T-cell (primary cell): ENCODE measurements around the gene LAMA3. TPM values are rescaled to one million over a fixed set of nuclear protein-coding genes. Genes with fewer than 3 reads are reported as not detected.

ENCODE experiments used
- ATAC-seq, 4 experiments: fragments of 200-7000 bp in 3 of 4; fragments of 150-1000 bp in 1 of 4; cut with Tn5 transposase; replicated peaks in 1 of 4; 1 replicate in 3 of 4; 2 replicates in 1 of 4; pipeline ENCODE4 v1.10.0; 2021; ENCODE audit warnings: moderate library complexity in 3 of 4, mild to moderate bottlenecking in 2 of 4, moderate number of reproducible peaks in 1 of 4
- CTCF ChIA-PET, 2 donors: fragments of 300-600 bp; sonication (Branson Sonifier 250); formaldehyde crosslinking; loops; one replicate each; lab custom pipeline; 2022; ENCODE audit warnings: antibody characterized with exemption in 2 of 2; lab: Charles Lee
- POLR2A ChIA-PET, 2 donors: fragments of 300-600 bp; sonication (Branson Sonifier 250); formaldehyde crosslinking; loops; one replicate each; lab custom pipeline; 2022; ENCODE audit warnings: antibody characterized with exemption in 2 of 2; lab: Charles Lee
- DNase-seq, 35 experiments: peaks; one replicate each; pipeline versions ENCODE4 v3.0.0 to v3.0.0-alpha.2; 2013 to 2023
- H3K27ac ChIP-seq: one replicate; pipeline ENCODE4 v1.5.1; 2013; ENCODE audit warnings: low read length
- H3K27me3 ChIP-seq, 2 experiments: replicated peaks in 1 of 2; 1 replicate in 1 of 2; 2 replicates in 1 of 2; pipeline versions ENCODE4 v1.6.1 to v1.7.0; 2013; ENCODE audit warnings: low read length in 1 of 2, mixed read lengths in 1 of 2; ENCODE audit not compliant: control insufficient read depth in 2 of 2, insufficient read depth in 2 of 2; ENCODE audit errors: extremely low read depth in 1 of 2
- H3K36me3 ChIP-seq, 2 donors: 1 replicate in 1 of 2; 2 replicates in 1 of 2; pipeline versions ENCODE4 v1.6.1 to v1.7.0; 2013; ENCODE audit warnings: low read length in 1 of 2; ENCODE audit not compliant: control insufficient read depth in 2 of 2, insufficient read depth in 1 of 2; ENCODE audit errors: extremely low read depth in 1 of 2
- H3K4me1 ChIP-seq, 2 experiments: 1 replicate in 1 of 2; 2 replicates in 1 of 2; pipeline versions ENCODE4 v1.6.1 to v1.7.0; 2013; ENCODE audit warnings: low read length in 2 of 2, mixed read lengths in 1 of 2; ENCODE audit not compliant: insufficient read depth in 2 of 2, control insufficient read depth in 1 of 2; ENCODE audit errors: extremely low read depth in 1 of 2
- H3K4me3 ChIP-seq, 2 donors: 1 replicate in 1 of 2; 2 replicates in 1 of 2; pipeline versions ENCODE4 v1.5.1 to v1.7.0; 2013; ENCODE audit warnings: mild to moderate bottlenecking in 2 of 2, low read length in 1 of 2, moderate library complexity in 1 of 2; ENCODE audit not compliant: control insufficient read depth in 1 of 2; ENCODE audit errors: extremely low read depth in 1 of 2
- H3K9me3 ChIP-seq: 2 replicates; pipeline ENCODE4 v1.7.0; 2013
- H3K27ac Mint-ChIP-seq, 2 donors: one replicate each; pipeline ENCODE4 v1.8.0; 2020 to 2021; ENCODE audit warnings: mild to moderate bottlenecking in 2 of 2, mixed read lengths in 2 of 2
- H3K27me3 Mint-ChIP-seq, 2 donors: one replicate each; pipeline ENCODE4 v1.8.0; 2021 to 2022; ENCODE audit warnings: mixed read lengths in 2 of 2
- H3K36me3 Mint-ChIP-seq: one replicate; pipeline ENCODE4 v1.8.0; 2021; ENCODE audit warnings: mixed read lengths
- H3K4me1 Mint-ChIP-seq, 3 donors: one replicate each; pipeline ENCODE4 v1.8.0; 2020 to 2022; ENCODE audit warnings: mixed read lengths in 3 of 3, mild to moderate bottlenecking in 1 of 3
- H3K4me3 Mint-ChIP-seq, 3 donors: one replicate each; pipeline ENCODE4 v1.8.0; 2020 to 2022; ENCODE audit warnings: mild to moderate bottlenecking in 3 of 3, mixed read lengths in 3 of 3, moderate library complexity in 3 of 3
- H3K9me3 Mint-ChIP-seq, 3 donors: one replicate each; pipeline ENCODE4 v1.8.0; 2020 to 2022; ENCODE audit warnings: mixed read lengths in 3 of 3
- WGBS: methylation state at CpG from one replicate; pipeline ENCODE4 v1.1.5; 2013; ENCODE audit warnings: missing lambda C conversion rate; ENCODE audit not compliant: insufficient coverage; 5-methylcytosine and 5-hydroxymethylcytosine counted together
- total RNA-seq, 35 experiments: library from RNA in 6 of 35; stranded (reverse) in 6 of 35; fragments of 120-200 nt in 1 of 35; gene quantifications; one replicate each; pipeline versions ENCODE4 v1.2.1 to v1.2.4 and lab custom pipeline; 2013 to 2026

LAMA3 gene
- total RNA-seq, 5 donors from 2014 or later (not counting 1 experiment from before 2014, with no cell fraction given) = 0.20 to 0.44 (median 0.26) TPM; not detected in 2

- peaks cover 0 to 5% of the 10 kb centered on the region in 2 experiments for H3K4me1 ChIP-seq
- no peak overlapping the region for H3K27ac ChIP-seq
- ChIA-PET POLR2A (interaction anchor here in 1 of 2 donors (0.6 kb wide), 1 partner anchor 28 kb away, joined by 3 read pairs; no protein-coding TSS in a partner anchor), CTCF (no interaction called here)
- Mint-ChIP-seq H3K36me3 (no peaks in the 10 kb centered on the region), H3K27ac (no peak overlapping the region), H3K27me3 (peaks cover 0 to 2% of the 10 kb centered on the region in 2 donors), H3K4me1 (peaks cover 13 to 16% (median 15%) of the 10 kb centered on the region in 3 donors), H3K4me3 (no peak overlapping the region), H3K9me3 (no peaks in the 10 kb centered on the region)
- H3K27me3 ChIP-seq = no peaks in the 10 kb centered on the region
- 98% methylated on average over 5 of the region's 5 CpGs for WGBS
- no peak overlapping the region for H3K4me3 ChIP-seq
- DNase-seq (no peak), ATAC-seq (no peak)
- H3K36me3 ChIP-seq = no peaks in the 10 kb centered on the region
- H3K9me3 ChIP-seq = no peaks in the 10 kb centered on the region
Measured at GRCh38 chr18:23857164-23857552, 167.9 kb downstream of the LAMA3 start.

GRCh38 chr18:23857756-23858155 is 168.5 kb downstream of the LAMA3 start:
- ATAC-seq = no peak
- no peak overlapping the region for H3K27ac ChIP-seq
- no peaks in the 10 kb centered on the region for H3K9me3 Mint-ChIP-seq
- ChIA-PET CTCF (no interaction called here), POLR2A (interaction anchor here in 1 of 2 donors (0.7 kb wide), 1 partner anchor 27 kb away, joined by 3 read pairs; no protein-coding TSS in a partner anchor)
- H3K27me3 Mint-ChIP-seq = peaks cover 0 to 2% of the 10 kb centered on the region in 2 donors
- H3K36me3 ChIP-seq = no peaks in the 10 kb centered on the region
- H3K27ac Mint-ChIP-seq = no peak overlapping the region
- H3K4me1 Mint-ChIP-seq = peaks cover 13 to 16% (median 15%) of the 10 kb centered on the region in 3 donors
- no peak for DNase-seq
- H3K36me3 Mint-ChIP-seq = no peaks in the 10 kb centered on the region
- no peaks in the 10 kb centered on the region for H3K9me3 ChIP-seq
- H3K27me3 ChIP-seq = no peaks in the 10 kb centered on the region
- peaks cover 2 to 4% of the 10 kb centered on the region in 2 experiments for H3K4me1 ChIP-seq
- no peak overlapping the region for H3K4me3 Mint-ChIP-seq
- 100% methylated on average over 7 of the region's 9 CpGs for WGBS
- no peak overlapping the region for H3K4me3 ChIP-seq

GRCh38 chr18:23859466-23860336 is 170.4 kb downstream of the LAMA3 start:
- no CpG with 5 or more reads among the region's 3 CpGs for WGBS
- ChIA-PET CTCF (interaction anchor here in 1 of 2 donors (0.7 kb wide), 2 partner anchors 10 to 89 kb away, joined by 3 read pairs; no protein-coding TSS in a partner anchor), POLR2A (no interaction called here)
- Mint-ChIP-seq H3K9me3 (no peaks in the 10 kb centered on the region), H3K4me1 (peaks cover 20 to 27% (median 22%) of the 10 kb centered on the region in 3 donors), H3K4me3 (no peak overlapping the region), H3K27me3 (peaks cover 0 to 2% of the 10 kb centered on the region in 2 donors), H3K36me3 (no peaks in the 10 kb centered on the region), H3K27ac (no peak overlapping the region)
- DNase-seq (no peak), ATAC-seq (no peak)
- H3K27me3 ChIP-seq = no peaks in the 10 kb centered on the region
- no peak overlapping the region for H3K4me3 ChIP-seq
- H3K9me3 ChIP-seq = no peaks in the 10 kb centered on the region
- no peaks in the 10 kb centered on the region for H3K36me3 ChIP-seq
- peaks cover 7 to 9% of the 10 kb centered on the region in 2 experiments for H3K4me1 ChIP-seq
- H3K27ac ChIP-seq = no peak overlapping the region

GRCh38 chr18:23861326-23861725 is 172.1 kb downstream of the LAMA3 start:
- Mint-ChIP-seq H3K27me3 (peaks cover 0 to 2% of the 10 kb centered on the region in 2 donors), H3K36me3 (no peaks in the 10 kb centered on the region), H3K9me3 (no peaks in the 10 kb centered on the region), H3K4me1 (peaks cover 37 to 43% (median 38%) of the 10 kb centered on the region in 3 donors), H3K4me3 (no peak overlapping the region), H3K27ac (no peak overlapping the region)
- Histone ChIP-seq H3K4me3 (no peak overlapping the region), H3K9me3 (no peaks in the 10 kb centered on the region), H3K27ac (no peak overlapping the region), H3K4me1 (peaks cover 20 to 25% of the 10 kb centered on the region in 2 experiments), H3K27me3 (no peaks in the 10 kb centered on the region), H3K36me3 (no peaks in the 10 kb centered on the region)
- ATAC-seq (no peak), DNase-seq (no peak)
- 94% methylated on average over 5 of the region's 6 CpGs for WGBS
- ChIA-PET POLR2A (no interaction called here), CTCF (no interaction called here)

- ATAC-seq (no peak), DNase-seq (no peak)
- Mint-ChIP-seq H3K4me1 (peaks cover 38 to 50% (median 45%) of the 10 kb centered on the region in 3 donors), H3K36me3 (no peaks in the 10 kb centered on the region), H3K27me3 (peaks cover 0 to 2% of the 10 kb centered on the region in 2 donors), H3K27ac (peak overlapping the region; percentile 17 to 87), H3K4me3 (no peak overlapping the region), H3K9me3 (no peaks in the 10 kb centered on the region)
- POLR2A ChIA-PET = interaction anchor here in 1 of 2 donors (0.5 kb wide), 1 partner anchor 199 kb away, joined by 3 read pairs; the partner anchor contains the start of gene ANKRD29
- no peak overlapping the region for H3K27ac ChIP-seq
- H3K9me3 ChIP-seq = no peaks in the 10 kb centered on the region
- H3K36me3 ChIP-seq = no peaks in the 10 kb centered on the region
- H3K4me3 ChIP-seq = no peak overlapping the region
- H3K4me1 ChIP-seq = peaks cover 24 to 28% of the 10 kb centered on the region in 2 experiments
- H3K27me3 ChIP-seq = no peaks in the 10 kb centered on the region
- CTCF ChIA-PET = interaction anchor here (0.5 to 0.7 kb wide), 4 partner anchors 21 to 291 kb away, joined by 3 read pairs; no protein-coding TSS in a partner anchor
- WGBS = 82% methylated on average over 3 of the region's 6 CpGs
Measured at GRCh38 chr18:23861805-23862470, 172.7 kb downstream of the LAMA3 start.

- no peaks in the 10 kb centered on the region for H3K9me3 Mint-ChIP-seq
- H3K27me3 Mint-ChIP-seq = no peaks in the 10 kb centered on the region
- Histone ChIP-seq H3K36me3 (no peaks in the 10 kb centered on the region), H3K4me1 (peaks cover 27 to 33% of the 10 kb centered on the region in 2 experiments), H3K27ac (peak overlapping the region; percentile 77), H3K27me3 (no peaks in the 10 kb centered on the region), H3K4me3 (no peak overlapping the region), H3K9me3 (no peaks in the 10 kb centered on the region)
- POLR2A ChIA-PET = no interaction called here
- H3K27ac Mint-ChIP-seq = peak overlapping the region; percentile 80 to 87
- H3K4me3 Mint-ChIP-seq = peak overlapping the region in 1 of 3 donors; percentile 53
- 14% methylated on average over 1 of the region's 4 CpGs for WGBS
- no peaks in the 10 kb centered on the region for H3K36me3 Mint-ChIP-seq
- CTCF ChIA-PET = interaction anchor here in 1 of 2 donors (1.0 kb wide), 1 partner anchor 36 kb away, joined by 3 read pairs; no protein-coding TSS in a partner anchor
- peak; percentile 75 to 89 (median 86) for ATAC-seq
- peak in 30 of 35 experiments; percentile 6 to 59 (median 20) for DNase-seq
- peaks cover 47 to 61% (median 52%) of the 10 kb centered on the region in 3 donors for H3K4me1 Mint-ChIP-seq
Measured at GRCh38 chr18:23864624-23865023, 175.4 kb downstream of the LAMA3 start.
